H9 (cell line): ENCODE data around the gene FBXW4. TPM values are rescaled to one million over a fixed set of nuclear protein-coding genes. Genes with fewer than 3 reads are reported as not detected.

Experiments
- DNase-seq: peaks from one replicate; pipeline ENCODE4 v3.0.0-alpha.2; 2017
- H2AFZ ChIP-seq: one replicate; pipeline ENCODE4 v1.6.1; 2013; ENCODE audit warnings: mild to moderate bottlenecking, low read length, control low read depth, moderate library complexity
- H2AK5ac ChIP-seq: 2 replicates; pipeline ENCODE4 v1.6.1; 2013; ENCODE audit warnings: low read length, control low read depth, mixed read lengths; ENCODE audit not compliant: insufficient read length
- H2BK120ac ChIP-seq: one replicate; pipeline ENCODE4 v1.6.1; 2013; ENCODE audit warnings: low read depth, mild to moderate bottlenecking, low read length, control low read depth, inconsistent platforms; ENCODE audit not compliant: poor library complexity, severe bottlenecking
- H2BK12ac ChIP-seq: 2 replicates; pipeline ENCODE4 v1.6.1; 2013; ENCODE audit warnings: low read length, control low read depth, mixed read lengths, low read depth; ENCODE audit not compliant: insufficient read length
- H2BK15ac ChIP-seq: 2 replicates; pipeline ENCODE4 v1.6.1; 2013; ENCODE audit warnings: low read depth, low read length, control low read depth
- H2BK20ac ChIP-seq: one replicate; pipeline ENCODE4 v1.6.1; 2013; ENCODE audit warnings: low read depth, mild to moderate bottlenecking, low read length, control low read depth, inconsistent platforms; ENCODE audit not compliant: poor library complexity, severe bottlenecking
- H2BK5ac ChIP-seq: 2 replicates; pipeline ENCODE4 v1.6.1; 2013; ENCODE audit warnings: low read length, control low read depth, mixed read lengths; ENCODE audit not compliant: insufficient read length
- H3K14ac ChIP-seq: 2 replicates; pipeline ENCODE4 v1.6.1; 2013; ENCODE audit warnings: low read length, control low read depth; ENCODE audit not compliant: insufficient read depth
- H3K18ac ChIP-seq: 2 replicates; pipeline ENCODE4 v1.6.1; 2013; ENCODE audit warnings: low read depth, mild to moderate bottlenecking, mixed read lengths, low read length, control low read depth; ENCODE audit not compliant: insufficient read length
- H3K23ac ChIP-seq: 2 replicates; pipeline ENCODE4 v1.6.1; 2013; ENCODE audit warnings: low read length, control low read depth, mixed read lengths, low read depth; ENCODE audit not compliant: insufficient read length
- H3K23me2 ChIP-seq: 2 replicates; pipeline ENCODE4 v1.6.1; 2013; ENCODE audit warnings: low read depth, mild to moderate bottlenecking, mixed read lengths, low read length, control low read depth; ENCODE audit not compliant: insufficient read length, poor library complexity, severe bottlenecking
- H3K27ac ChIP-seq: 2 replicates; pipeline ENCODE4 v1.5.1; 2013; ENCODE audit warnings: low read length, control low read depth, mixed read lengths, low read depth; ENCODE audit not compliant: insufficient read length
- H3K27me3 ChIP-seq: 2 replicates; pipeline ENCODE4 v1.6.1; 2013; ENCODE audit warnings: low read length, control low read depth, inconsistent platforms; ENCODE audit not compliant: insufficient read depth
- H3K4ac ChIP-seq: 2 replicates; pipeline ENCODE4 v1.6.1; 2013; ENCODE audit warnings: low read depth, mild to moderate bottlenecking, control low read depth, inconsistent platforms, low read length, moderate library complexity
- H3K4me1 ChIP-seq: 2 replicates; pipeline ENCODE4 v1.6.1; 2013; ENCODE audit warnings: low read length, control low read depth, inconsistent platforms; ENCODE audit not compliant: insufficient read depth
- H3K4me2 ChIP-seq: 2 replicates; pipeline ENCODE4 v1.6.1; 2013; ENCODE audit warnings: low read length, control low read depth, mixed read lengths; ENCODE audit not compliant: insufficient read length, insufficient read depth
- H3K56ac ChIP-seq: 2 replicates; pipeline ENCODE4 v1.6.1; 2013; ENCODE audit warnings: low read depth, mild to moderate bottlenecking, mixed read lengths, low read length, control low read depth; ENCODE audit not compliant: insufficient read length
- H3K79me1 ChIP-seq: 2 replicates; pipeline ENCODE4 v1.6.1; 2013; ENCODE audit warnings: low read depth, mild to moderate bottlenecking, moderate library complexity, low read length, control low read depth, inconsistent platforms; ENCODE audit not compliant: insufficient read depth, poor library complexity, severe bottlenecking
- H3K79me2 ChIP-seq: 2 replicates; pipeline ENCODE4 v1.6.1; 2013; ENCODE audit warnings: low read length, control low read depth, inconsistent platforms; ENCODE audit not compliant: insufficient read depth
- H3K9ac ChIP-seq: 2 replicates; pipeline ENCODE4 v1.6.1; 2013; ENCODE audit warnings: low read length, control low read depth, mixed read lengths; ENCODE audit not compliant: insufficient read length; ENCODE audit errors: extremely low read depth
- H3K9me3 ChIP-seq: one replicate; pipeline ENCODE4 v1.6.1; 2013; ENCODE audit warnings: low read depth, low read length, inconsistent platforms; ENCODE audit not compliant: control insufficient read depth
- H3T11ph ChIP-seq: one replicate; pipeline ENCODE4 v1.6.1; 2013; ENCODE audit warnings: mild to moderate bottlenecking, low read length, control low read depth, inconsistent platforms
- H4K20me1 ChIP-seq: one replicate; pipeline ENCODE4 v1.6.1; 2013; ENCODE audit not compliant: control insufficient read depth, insufficient read length, insufficient read depth
- H4K5ac ChIP-seq: 2 replicates; pipeline ENCODE4 v1.6.1; 2013; ENCODE audit warnings: low read depth, mild to moderate bottlenecking, mixed read lengths, low read length, control low read depth; ENCODE audit not compliant: insufficient read length
- H4K8ac ChIP-seq: replicated peaks from 2 replicates; pipeline ENCODE4 v1.6.1; 2013; ENCODE audit warnings: low read length, control low read depth, mixed read lengths, low read depth; ENCODE audit not compliant: insufficient read length
- H4K91ac ChIP-seq: 2 replicates; pipeline ENCODE4 v1.6.1; 2013; ENCODE audit warnings: low read depth, mild to moderate bottlenecking, moderate library complexity, mixed read lengths, low read length, control low read depth; ENCODE audit not compliant: insufficient read length
- H3K27ac Mint-ChIP-seq, 3 experiments: 2 replicates in 2 of 3; 3 replicates in 1 of 3; pipeline ENCODE4 v1.8.0; 2020 to 2021; ENCODE audit warnings: mixed read lengths in 3 of 3, mild to moderate bottlenecking in 1 of 3, moderate library complexity in 1 of 3
- H3K27me3 Mint-ChIP-seq: 2 replicates; pipeline ENCODE4 v1.8.0; 2021; ENCODE audit warnings: low read depth, mild to moderate bottlenecking, moderate library complexity, mixed read lengths
- H3K36me3 Mint-ChIP-seq, 3 experiments: 2 replicates in 2 of 3; 3 replicates in 1 of 3; pipeline ENCODE4 v1.8.0; 2020 to 2021; ENCODE audit warnings: low read depth in 3 of 3, mixed read lengths in 3 of 3; ENCODE audit not compliant: insufficient read depth in 1 of 3
- H3K4me1 Mint-ChIP-seq, 2 experiments: 2 replicates each; pipeline ENCODE4 v1.8.0; 2020; ENCODE audit warnings: mixed read lengths in 2 of 2
- H3K4me3 Mint-ChIP-seq, 2 experiments: 2 replicates in 1 of 2; 3 replicates in 1 of 2; pipeline ENCODE4 v1.8.0; 2020 to 2021; ENCODE audit warnings: mild to moderate bottlenecking in 2 of 2, mixed read lengths in 2 of 2, moderate library complexity in 1 of 2
- H3K9me3 Mint-ChIP-seq, 2 experiments: 2 replicates in 1 of 2; 3 replicates in 1 of 2; pipeline ENCODE4 v1.8.0; 2020; ENCODE audit warnings: mild to moderate bottlenecking in 2 of 2, mixed read lengths in 2 of 2, moderate library complexity in 1 of 2
- WGBS: extraction: QIAGEN DNeasy Blood & Tissue Kit; methylation state at CpG from one replicate; pipeline ENCODE4 v1.1.7; 2013; ENCODE audit warnings: missing lambda C conversion rate, low lambda C conversion rate, mixed read lengths; ENCODE audit not compliant: insufficient read length; ENCODE audit errors: extremely low coverage; 5-methylcytosine and 5-hydroxymethylcytosine counted together
- total RNA-seq: library from RNA; stranded (reverse); gene quantifications from 2 replicates; pipeline ENCODE4 v1.2.1, GENCODE V29; 2021
- TF ChIP-seq, protein P1 (sequence below): fragments of 200-600 bp; sonication (generic); conservative IDR thresholded peaks from 3 replicates; pipeline ENCODE4 v1.8.0; 2021; ENCODE audit warnings: antibody characterized with exemption, mild to moderate bottlenecking

The FBXW4 gene
- total RNA-seq, 1 experiment from 2014 or later, result 41.6 TPM

DNA sequence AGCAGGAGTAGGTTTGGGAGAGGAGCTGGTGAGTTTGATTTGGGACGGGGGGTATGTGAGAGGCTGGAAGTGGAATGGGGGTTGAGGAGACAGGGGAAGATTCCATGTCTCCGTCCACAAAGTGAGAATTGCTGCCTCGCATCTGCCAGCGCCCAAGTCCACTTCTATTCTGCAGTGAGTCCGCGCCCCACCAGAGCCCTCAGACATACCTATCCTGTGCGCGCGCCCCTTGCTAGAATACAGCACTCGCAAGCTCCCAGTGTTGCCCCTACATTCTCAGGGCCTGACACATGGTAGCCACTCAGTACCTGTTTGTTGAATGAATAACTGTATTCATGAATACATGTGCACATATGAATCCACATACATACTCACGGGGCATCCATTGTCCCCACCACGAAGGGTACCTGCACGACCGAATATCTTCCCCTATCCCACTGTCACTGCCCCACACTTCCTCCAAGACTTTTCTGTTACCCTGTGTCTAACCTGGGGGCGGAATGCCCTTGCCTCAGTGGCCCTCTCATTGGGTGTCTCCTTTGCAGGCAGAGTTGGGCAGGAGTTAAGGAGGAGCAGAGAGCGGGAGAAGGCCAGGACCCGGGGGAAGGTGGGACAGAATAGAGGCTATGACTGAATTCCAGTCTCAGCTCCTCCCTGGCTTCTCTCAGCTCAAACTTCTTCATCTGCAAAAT is 126.8 kb downstream of the FBXW4 start:
- H3T11ph ChIP-seq, result no peak overlapping the region
- H3K18ac ChIP-seq, result no peak overlapping the region
- H3K4me1 ChIP-seq, result no peaks in the 10 kb centered on the region
- no peak overlapping the region for H3K4me2 ChIP-seq
- H3K14ac ChIP-seq, result no peak overlapping the region
- H3K27me3 ChIP-seq, result peaks cover 14% of the 10 kb centered on the region; the same call in 1 of the 2 replicates
- H2BK120ac ChIP-seq, result no peak overlapping the region
- no peak overlapping the region for H2BK15ac ChIP-seq
- H3K23ac ChIP-seq, result no peak overlapping the region
- no peak overlapping the region for H2AK5ac ChIP-seq
- no peak overlapping the region for H2AFZ ChIP-seq
- H4K20me1 ChIP-seq, result no peaks in the 10 kb centered on the region
- peaks cover 91% of the 10 kb centered on the region for H3K27me3 Mint-ChIP-seq
- DNase-seq, result no peak
- TF ChIP-seq, protein P1, sequence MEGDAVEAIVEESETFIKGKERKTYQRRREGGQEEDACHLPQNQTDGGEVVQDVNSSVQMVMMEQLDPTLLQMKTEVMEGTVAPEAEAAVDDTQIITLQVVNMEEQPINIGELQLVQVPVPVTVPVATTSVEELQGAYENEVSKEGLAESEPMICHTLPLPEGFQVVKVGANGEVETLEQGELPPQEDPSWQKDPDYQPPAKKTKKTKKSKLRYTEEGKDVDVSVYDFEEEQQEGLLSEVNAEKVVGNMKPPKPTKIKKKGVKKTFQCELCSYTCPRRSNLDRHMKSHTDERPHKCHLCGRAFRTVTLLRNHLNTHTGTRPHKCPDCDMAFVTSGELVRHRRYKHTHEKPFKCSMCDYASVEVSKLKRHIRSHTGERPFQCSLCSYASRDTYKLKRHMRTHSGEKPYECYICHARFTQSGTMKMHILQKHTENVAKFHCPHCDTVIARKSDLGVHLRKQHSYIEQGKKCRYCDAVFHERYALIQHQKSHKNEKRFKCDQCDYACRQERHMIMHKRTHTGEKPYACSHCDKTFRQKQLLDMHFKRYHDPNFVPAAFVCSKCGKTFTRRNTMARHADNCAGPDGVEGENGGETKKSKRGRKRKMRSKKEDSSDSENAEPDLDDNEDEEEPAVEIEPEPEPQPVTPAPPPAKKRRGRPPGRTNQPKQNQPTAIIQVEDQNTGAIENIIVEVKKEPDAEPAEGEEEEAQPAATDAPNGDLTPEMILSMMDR, result no peak
- H3K79me1 ChIP-seq, result no peaks in the 10 kb centered on the region
- H4K91ac ChIP-seq, result no peak overlapping the region
- H4K5ac ChIP-seq, result no peak overlapping the region
- H3K4me3 Mint-ChIP-seq, result peak overlapping the region in 1 of 2 experiments; percentile 62; a peak in 2 of 5 replicates
- no peaks in the 10 kb centered on the region; a peak in 1 of 7 replicates for H3K36me3 Mint-ChIP-seq
- no peak overlapping the region for H3K56ac ChIP-seq
- H2BK12ac ChIP-seq, result no peak overlapping the region
- WGBS, result no CpG with 5 or more reads among the region's 17 CpGs
- no peaks in the 10 kb centered on the region for H3K79me2 ChIP-seq
- H2BK20ac ChIP-seq, result no peak overlapping the region
- peaks cover 16% of the 10 kb centered on the region for H3K23me2 ChIP-seq
- H3K9me3 Mint-ChIP-seq, result no peaks in the 10 kb centered on the region; a peak in 1 of 5 replicates
- no peak overlapping the region for H3K4ac ChIP-seq
- H3K9me3 ChIP-seq, result no peaks in the 10 kb centered on the region
- H3K27ac Mint-ChIP-seq, result no peak overlapping the region; a peak in 1 of 7 replicates
- H3K4me1 Mint-ChIP-seq, result peaks cover 24 to 28% of the 10 kb centered on the region in 2 experiments
- no peak overlapping the region for H4K8ac ChIP-seq
- H3K9ac ChIP-seq, result no peak overlapping the region
- no peak overlapping the region for H3K27ac ChIP-seq
- no peak overlapping the region for H2BK5ac ChIP-seq
